HL-60 (cell line): ENCODE measurements around the gene KDM8.
"Not testable (repeated sequence)": the region's sequence is repeated elsewhere in the genome, so short reads cannot be mapped to it uniquely, and the experiment has no call there.

Source experiments
- DNase-seq, 2 experiments: peaks; one replicate each; pipeline ENCODE4 v3.0.0-alpha.2; 2010 to 2020; ENCODE audit warnings: low read depth in 1 of 2, low spot score in 1 of 2
- H3K27ac ChIP-seq: fragments of 250-450 bp; sonication (Bioruptor Pico); replicated peaks from 2 replicates; pipeline ENCODE4 v1.5.1; 2020; ENCODE audit warnings: mild to moderate bottlenecking, moderate library complexity
- H3K27me3 ChIP-seq: fragments of 250-450 bp; sonication (Bioruptor Pico); 2 replicates; pipeline ENCODE4 v1.5.1; 2021; ENCODE audit warnings: mild to moderate bottlenecking, moderate library complexity; ENCODE audit not compliant: insufficient read depth, poor library complexity, severe bottlenecking
- H3K4me3 ChIP-seq: replicated peaks from 2 replicates; pipeline ENCODE4 v1.5.1; 2011; ENCODE audit warnings: mild to moderate bottlenecking, control low read depth, low read length; ENCODE audit not compliant: insufficient read depth
- CTCF ChIP-seq: IDR thresholded peaks from one replicate; pipeline ENCODE4 v1.5.1; 2011; ENCODE audit warnings: low read length, control low read depth, inconsistent platforms; ENCODE audit not compliant: insufficient read depth
- GABPA ChIP-seq: IDR thresholded peaks from 2 replicates; pipeline ENCODE4 v1.6.1; 2012; ENCODE audit warnings: low read depth
- POLR2AphosphoS5 ChIP-seq: IDR thresholded peaks from 2 replicates; pipeline ENCODE4 v1.6.1; 2012; ENCODE audit warnings: low read depth
- REST ChIP-seq: IDR thresholded peaks from 2 replicates; pipeline ENCODE4 v1.6.1; 2012; ENCODE audit warnings: low read depth; ENCODE audit not compliant: insufficient replicate concordance
- SPI1 ChIP-seq: IDR thresholded peaks from 2 replicates; pipeline ENCODE4 v1.6.1; 2012; ENCODE audit warnings: low read depth, mild to moderate bottlenecking, borderline replicate concordance

KDM8 gene

DNA sequence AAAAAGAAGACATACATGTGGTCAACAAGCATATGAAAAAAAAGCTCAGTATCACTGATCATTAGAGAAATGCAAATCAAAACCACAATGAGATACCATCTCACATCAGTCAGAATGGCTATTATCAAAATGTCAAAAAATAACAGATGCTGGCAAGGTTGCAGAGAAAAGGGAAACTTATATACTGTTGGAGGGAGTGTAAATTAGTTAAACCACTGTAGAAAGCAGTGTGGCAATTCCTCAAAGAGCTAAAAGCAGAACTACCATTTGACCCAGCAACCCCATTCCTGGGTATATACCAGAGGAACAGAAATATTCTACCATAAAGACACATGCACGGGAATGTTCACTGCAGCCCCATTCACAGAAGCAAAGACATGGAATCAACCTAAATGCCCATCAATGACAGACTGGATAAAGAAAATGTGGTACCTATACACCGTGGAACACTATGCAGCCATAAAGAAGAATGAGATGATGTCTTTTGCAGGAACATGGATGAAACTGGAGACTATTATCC, 59.6 kb downstream of the KDM8 start:
- H3K27ac ChIP-seq = peak overlapping the region; percentile 2; the same call in 1 of the 2 replicates
- H3K4me3 ChIP-seq, H3K27me3 ChIP-seq: not testable (repeated sequence)
- peak in 1 of 2 experiments; percentile 66 for DNase-seq
- TF ChIP-seq SPI1 = peak; percentile 64; the same call in 1 of the 2 replicates

GRCh38 chr16:27264151-27264550, 60.8 kb downstream of the KDM8 start:
- Histone ChIP-seq H3K27ac (no peak overlapping the region), H3K4me3 (no peak overlapping the region), H3K27me3 (no peaks in the 10 kb centered on the region)
- TF ChIP-seq REST (no peak), CTCF (no peak), SPI1 (no peak), POLR2AphosphoS5 (no peak), GABPA (no peak)
- no peak for DNase-seq

- no peaks in the 10 kb centered on the region for H3K27me3 ChIP-seq
- no peak for DNase-seq
- no peak overlapping the region for H3K4me3 ChIP-seq
- TF ChIP-seq SPI1 = no peak
- TF ChIP-seq CTCF = no peak
- TF ChIP-seq POLR2AphosphoS5 = no peak
- no peak for TF ChIP-seq REST
- no peak for TF ChIP-seq GABPA
- no peak overlapping the region for H3K27ac ChIP-seq
Measured at GRCh38 chr16:27265982-27266381, 62.7 kb downstream of the KDM8 start.

DNA sequence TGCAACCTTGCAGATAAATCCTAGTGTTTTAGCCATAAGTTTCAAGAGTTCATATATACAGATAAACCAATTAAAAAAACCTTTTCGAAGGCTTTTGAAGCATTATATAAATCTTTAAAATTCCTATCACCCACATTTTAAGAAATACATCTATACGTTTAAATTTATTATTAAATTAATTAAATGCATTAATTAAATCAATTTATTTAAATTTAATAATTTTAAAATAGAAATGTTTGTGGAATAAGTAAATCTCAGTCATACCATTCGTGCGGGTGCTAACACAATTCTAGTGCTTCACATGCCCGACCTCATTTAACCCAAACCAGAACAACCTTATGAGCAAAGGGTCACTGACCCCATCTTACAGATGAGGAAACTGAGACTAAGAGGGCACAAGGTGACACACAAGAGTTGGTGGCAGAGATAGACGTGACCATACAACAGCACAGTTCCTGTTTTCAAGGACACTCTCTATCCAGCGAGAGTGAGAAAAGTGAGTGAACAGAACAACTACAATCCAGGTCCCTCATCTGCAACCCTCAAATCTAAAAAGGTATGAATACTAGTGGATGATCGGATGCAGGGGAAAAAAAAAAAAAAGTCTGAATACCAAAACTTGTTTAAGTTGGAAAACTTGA, 63.8 kb downstream of the KDM8 start:
- Histone ChIP-seq H3K27ac (no peak overlapping the region), H3K27me3 (no peaks in the 10 kb centered on the region), H3K4me3 (no peak overlapping the region)
- TF ChIP-seq SPI1 (peak; percentile 82; the same call in 1 of the 2 replicates), POLR2AphosphoS5 (no peak), GABPA (no peak), CTCF (no peak)
- DNase-seq = peak in 1 of 2 experiments; percentile 18
